ENCODE measurements around the gene ZFYVE21. TPM values are rescaled to one million over a fixed set of nuclear protein-coding genes. Genes with fewer than 3 reads are reported as not detected.

The ZFYVE21 gene
- total and polyA plus RNA-seq, 2 experiments from 2014 or later: 39.4 to 55.2 TPM

DNA sequence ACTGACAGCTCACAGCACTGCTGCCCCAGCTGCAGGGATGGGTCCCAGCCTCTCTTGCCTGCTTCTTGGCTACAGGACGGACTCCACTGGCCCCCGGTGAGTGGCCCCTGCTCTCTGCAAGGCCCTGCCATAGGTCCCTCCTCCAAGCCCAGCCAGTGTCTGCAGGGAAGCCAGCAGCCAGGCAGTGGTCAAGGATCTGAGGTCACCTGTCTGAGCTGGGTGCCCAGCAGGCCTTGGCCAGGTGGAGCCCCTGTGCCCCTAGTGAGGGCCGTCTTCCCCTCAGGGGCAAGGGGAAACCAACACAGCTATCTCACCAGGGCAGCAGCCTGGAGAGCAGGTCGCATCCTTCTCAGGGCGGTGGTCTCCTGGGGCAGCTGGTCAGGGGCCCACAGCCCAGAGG is 13.5 kb upstream of the ZFYVE21 start:
- Histone ChIP-seq H2AFZ (no peak overlapping the region), H3K79me2 (no peaks in the 10 kb centered on the region), H3K27ac (no peak overlapping the region), H3K36me3 (replicated peaks; ENCODE audit: insufficient read depth, low read depth) (no peaks in the 10 kb centered on the region), H3K4me2 (no peak overlapping the region), H3K4me1 (ENCODE audit: insufficient read depth) (peaks cover 9% of the 10 kb centered on the region), H4K20me1 (ENCODE audit: insufficient read depth, poor library complexity, severe bottlenecking) (peaks cover 5% of the 10 kb centered on the region), H3K4me3 (no peak overlapping the region), H3K9me2 (replicated peaks; ENCODE audit: insufficient read depth) (no peaks in the 10 kb centered on the region), H3K9me3 (ENCODE audit: low read depth) (no peaks in the 10 kb centered on the region), H3K27me3 (no peaks in the 10 kb centered on the region)
- DNase-seq (ENCODE audit: low spot score): no peak
- TF ChIP-seq EZH2 (IDR thresholded peaks at IDR 0.05; ENCODE audit: borderline replicate concordance): no peak
- TF ChIP-seq, protein P1, sequence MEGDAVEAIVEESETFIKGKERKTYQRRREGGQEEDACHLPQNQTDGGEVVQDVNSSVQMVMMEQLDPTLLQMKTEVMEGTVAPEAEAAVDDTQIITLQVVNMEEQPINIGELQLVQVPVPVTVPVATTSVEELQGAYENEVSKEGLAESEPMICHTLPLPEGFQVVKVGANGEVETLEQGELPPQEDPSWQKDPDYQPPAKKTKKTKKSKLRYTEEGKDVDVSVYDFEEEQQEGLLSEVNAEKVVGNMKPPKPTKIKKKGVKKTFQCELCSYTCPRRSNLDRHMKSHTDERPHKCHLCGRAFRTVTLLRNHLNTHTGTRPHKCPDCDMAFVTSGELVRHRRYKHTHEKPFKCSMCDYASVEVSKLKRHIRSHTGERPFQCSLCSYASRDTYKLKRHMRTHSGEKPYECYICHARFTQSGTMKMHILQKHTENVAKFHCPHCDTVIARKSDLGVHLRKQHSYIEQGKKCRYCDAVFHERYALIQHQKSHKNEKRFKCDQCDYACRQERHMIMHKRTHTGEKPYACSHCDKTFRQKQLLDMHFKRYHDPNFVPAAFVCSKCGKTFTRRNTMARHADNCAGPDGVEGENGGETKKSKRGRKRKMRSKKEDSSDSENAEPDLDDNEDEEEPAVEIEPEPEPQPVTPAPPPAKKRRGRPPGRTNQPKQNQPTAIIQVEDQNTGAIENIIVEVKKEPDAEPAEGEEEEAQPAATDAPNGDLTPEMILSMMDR (IDR thresholded peaks at IDR 0.05; ENCODE audit: poor library complexity): no peak
- TF ChIP-seq EZH2phosphoT487 (IDR thresholded peaks at IDR 0.05; ENCODE audit: low read depth, severe bottlenecking, unreplicated experiment): no peak
- 73% methylated on average over 5 of the region's 5 CpGs for WGBS (ENCODE audit: low lambda C conversion rate, missing lambda C conversion rate)

DNA sequence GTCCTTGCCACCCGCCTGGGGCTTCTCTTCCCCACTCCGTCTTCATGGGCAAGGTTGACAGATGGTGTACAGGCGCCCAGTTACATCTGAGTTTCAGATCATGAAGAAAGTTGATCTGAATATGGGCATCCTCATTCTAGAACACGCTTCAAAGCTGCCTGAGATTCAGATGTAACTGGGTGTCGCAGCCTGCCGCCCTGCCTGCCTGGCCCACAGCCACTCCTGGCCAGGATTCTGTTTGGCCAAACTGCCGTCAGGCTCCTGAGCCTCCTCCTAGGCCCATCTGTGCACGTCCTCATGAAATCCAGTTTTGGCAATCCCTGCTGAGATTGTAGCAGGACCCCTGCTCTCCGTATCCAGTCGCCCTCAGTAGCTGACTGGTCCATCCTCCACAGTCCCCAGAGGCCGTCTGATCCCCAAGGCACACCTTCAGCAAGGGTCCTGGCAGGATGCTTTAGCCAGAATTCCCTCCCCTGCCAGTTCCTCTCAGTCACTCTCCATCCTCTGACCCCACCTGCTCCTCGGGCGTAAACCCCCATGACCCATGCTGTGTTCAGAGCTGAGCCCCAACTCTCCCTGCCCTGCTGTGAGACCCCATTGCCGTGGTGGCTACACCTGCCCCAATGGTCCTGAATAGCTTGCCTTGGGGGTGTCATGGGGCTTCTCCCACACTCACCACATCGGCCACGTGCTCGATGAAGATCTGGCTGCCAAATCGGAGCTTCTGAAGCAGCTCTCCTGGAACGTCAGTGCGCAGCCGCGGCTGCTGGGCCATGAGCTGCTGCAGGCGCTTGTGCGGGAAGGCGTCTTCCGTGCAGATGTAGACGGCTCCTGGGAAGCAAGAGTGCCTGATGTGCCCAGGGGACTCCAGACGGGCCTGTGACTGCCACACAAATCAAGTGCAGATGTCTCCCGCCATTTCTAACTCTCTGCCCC is 12.8 kb upstream of the ZFYVE21 start:
- no peaks in the 10 kb centered on the region for H3K36me3 ChIP-seq (replicated peaks; ENCODE audit: insufficient read depth, low read depth)
- whole genome bisulfite sequencing (ENCODE audit: low lambda C conversion rate, missing lambda C conversion rate): 92% methylated on average over 29 of the region's 29 CpGs
- H3K4me2 ChIP-seq: no peak overlapping the region
- no peaks in the 10 kb centered on the region for H4K20me1 ChIP-seq (ENCODE audit: insufficient read depth, poor library complexity, severe bottlenecking)
- no peak overlapping the region for H3K27ac ChIP-seq
- no peaks in the 10 kb centered on the region for H3K27me3 ChIP-seq
- no peak for DNase-seq (ENCODE audit: low spot score)
- H2AFZ ChIP-seq: no peak overlapping the region
- no peak overlapping the region for H3K4me3 ChIP-seq
- H3K4me1 ChIP-seq (ENCODE audit: insufficient read depth): peaks cover 2% of the 10 kb centered on the region
- H3K79me2 ChIP-seq: no peaks in the 10 kb centered on the region
- TF ChIP-seq EZH2 (IDR thresholded peaks at IDR 0.05; ENCODE audit: borderline replicate concordance) (no peak), EZH2phosphoT487 (IDR thresholded peaks at IDR 0.05; ENCODE audit: low read depth, severe bottlenecking, unreplicated experiment) (no peak)
- TF ChIP-seq, protein P1 (IDR thresholded peaks at IDR 0.05; ENCODE audit: poor library complexity): no peak
- no peaks in the 10 kb centered on the region for H3K9me3 ChIP-seq (ENCODE audit: low read depth)
- H3K9me2 ChIP-seq (replicated peaks; ENCODE audit: insufficient read depth): no peaks in the 10 kb centered on the region

- H3K27ac ChIP-seq: no peak overlapping the region
- no peaks in the 10 kb centered on the region for H3K4me1 ChIP-seq (ENCODE audit: insufficient read depth)
- H3K27me3 ChIP-seq: no peaks in the 10 kb centered on the region
- 92% methylated on average over 24 of the region's 24 CpGs for WGBS (ENCODE audit: low lambda C conversion rate, missing lambda C conversion rate)
- H3K4me2 ChIP-seq: no peak overlapping the region
- H4K20me1 ChIP-seq (ENCODE audit: insufficient read depth, poor library complexity, severe bottlenecking): no peaks in the 10 kb centered on the region
- H3K36me3 ChIP-seq (replicated peaks; ENCODE audit: insufficient read depth, low read depth): no peaks in the 10 kb centered on the region
- H3K4me3 ChIP-seq: no peak overlapping the region
- DNase-seq (ENCODE audit: low spot score): no peak
- no peaks in the 10 kb centered on the region for H3K9me2 ChIP-seq (replicated peaks; ENCODE audit: insufficient read depth)
- TF ChIP-seq, protein P1 (IDR thresholded peaks at IDR 0.05; ENCODE audit: poor library complexity): no peak
- no peak for TF ChIP-seq EZH2 (IDR thresholded peaks at IDR 0.05; ENCODE audit: borderline replicate concordance)
- TF ChIP-seq EZH2phosphoT487 (IDR thresholded peaks at IDR 0.05; ENCODE audit: low read depth, severe bottlenecking, unreplicated experiment): no peak
- no peak overlapping the region for H2AFZ ChIP-seq
- no peaks in the 10 kb centered on the region for H3K9me3 ChIP-seq (ENCODE audit: low read depth)
- H3K79me2 ChIP-seq: no peaks in the 10 kb centered on the region
Observed at GRCh38 chr14:103703433-103704385, 11.9 kb upstream of the ZFYVE21 start.

Data from hepatocyte (in vitro differentiated cells).